Caki2 (cell line): Measurements from ENCODE around the gene BCOR. TPM values are rescaled to one million over a fixed set of nuclear protein-coding genes. Genes with fewer than 3 reads are reported as not detected.

Experiments used
- DNase-seq: peaks from one replicate; pipeline ENCODE4 v3.0.0-alpha.2; 2015; ENCODE audit warnings: low read depth
- in situ Hi-C: cut with HindIII; loops from 2 replicates; pipeline ENCODE4 v1.10.0; 2016; ENCODE audit warnings: low sequenced_read_pairs, low pct_unique_long_range_greater_than_20kb, mixed read lengths
- total RNA-seq: library from RNA; depleted of rRNA; stranded (reverse); fragments of >200 nt; shearing (Covaris generic); gene quantifications from 2 replicates; pipeline ENCODE4 v1.2.3, GENCODE V29; 2014; ENCODE audit warnings: low replicate concordance

Gene BCOR
- total RNA-seq, 1 experiment from 2014 or later: 13.9 TPM

GRCh38 chrX:40090961-40091360, 6.8 kb downstream of the BCOR start:
- DNase-seq: no peak
- in situ Hi-C loops: no loop called here

DNA sequence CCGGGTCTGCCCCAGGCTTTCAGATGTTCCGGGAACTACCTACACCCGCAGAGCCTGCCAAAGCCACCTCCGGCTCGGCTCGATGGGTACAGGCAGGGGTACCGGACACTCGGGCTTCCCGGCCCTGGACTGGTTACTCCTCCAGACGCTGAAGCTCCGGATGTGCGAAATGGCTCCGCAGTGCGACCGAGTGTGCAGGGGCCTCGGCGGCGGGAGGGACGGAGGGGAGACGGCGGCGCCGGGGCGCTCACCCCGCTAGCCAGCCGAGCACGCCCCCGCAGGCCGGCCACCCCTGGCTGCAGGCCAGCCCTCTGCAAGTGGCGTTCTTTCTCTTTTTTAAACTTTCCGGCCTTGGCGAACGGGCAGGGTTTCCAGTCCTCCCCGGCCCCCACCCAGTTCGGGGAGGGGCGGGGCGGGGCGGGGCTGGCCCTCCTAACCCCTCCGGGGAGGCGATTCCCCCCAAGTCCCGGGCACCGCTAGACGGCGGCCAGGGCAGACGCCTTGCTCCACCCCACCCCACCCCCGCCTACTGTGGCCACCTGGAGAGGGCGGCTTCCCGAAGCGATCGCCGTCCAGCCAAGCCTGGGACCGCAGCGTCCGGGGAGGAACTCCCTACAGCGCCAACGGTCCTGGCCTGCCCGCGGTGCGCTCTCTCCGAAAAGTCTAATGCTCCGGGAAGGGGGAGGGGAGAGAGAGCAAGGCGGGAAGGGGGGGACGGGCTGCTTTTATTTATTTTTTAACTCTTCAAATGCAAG, 7.5 kb downstream of the BCOR start:
- no peak for DNase-seq
- in situ Hi-C loops: no loop called here

DNA sequence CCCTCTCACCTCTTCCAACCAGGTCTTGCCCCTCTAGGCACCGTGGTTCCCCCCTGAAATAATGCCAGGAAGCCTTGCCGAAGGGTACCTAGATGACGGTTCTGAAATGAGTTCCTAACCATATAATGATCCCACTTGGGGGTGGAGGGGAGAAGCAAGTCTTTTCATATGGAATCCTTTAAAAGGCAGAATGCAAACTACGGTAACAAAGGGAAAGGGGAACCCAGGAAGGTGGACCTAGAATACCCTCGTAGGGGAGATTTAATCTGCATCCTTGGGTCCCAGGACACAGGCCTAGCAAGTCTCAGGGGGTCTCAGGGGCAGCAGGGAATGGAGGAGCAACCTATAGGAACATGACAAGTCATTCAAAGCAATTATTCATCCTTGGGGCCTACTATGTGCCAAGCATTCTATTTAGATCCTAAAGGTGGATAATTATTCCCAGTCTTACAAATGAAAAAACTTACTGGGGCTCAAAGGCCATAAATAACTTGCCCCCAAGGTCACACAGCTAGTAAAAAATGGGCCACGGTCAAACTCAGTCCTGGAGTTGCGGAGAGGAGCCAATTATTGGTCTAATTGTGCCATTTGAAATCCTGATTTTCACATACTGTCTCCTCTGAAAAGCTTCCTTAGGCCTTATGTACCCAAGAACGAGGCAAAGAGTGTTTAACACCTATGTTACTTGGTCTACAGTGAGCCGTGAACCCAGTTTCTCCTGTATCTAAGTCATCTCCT, 8.8 kb downstream of the BCOR start:
- no peak for DNase-seq
- in situ Hi-C loops: no loop called here

DNA sequence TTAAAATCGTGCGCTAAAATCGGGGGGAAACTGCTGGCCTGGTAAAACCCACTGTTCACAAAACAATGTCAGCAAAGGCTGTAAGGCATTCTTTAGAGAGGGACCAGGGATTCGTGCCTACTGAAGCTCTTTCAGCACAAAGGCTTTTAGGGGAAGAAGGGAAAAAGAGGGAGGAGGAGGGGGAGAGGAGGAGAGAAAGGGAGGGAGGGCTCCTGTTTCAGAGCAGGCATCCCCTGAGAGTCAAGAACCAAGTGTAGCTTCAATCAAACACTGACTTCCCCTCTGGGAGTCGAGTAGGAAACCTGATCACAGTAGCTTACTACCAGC, 9.5 kb downstream of the BCOR start:
- in situ Hi-C loops: no loop called here
- DNase-seq: no peak

GRCh38 chrX:40087425-40088298, 10.1 kb downstream of the BCOR start:
- in situ Hi-C loops: no loop called here

GRCh38 chrX:40086569-40087335, 11.0 kb downstream of the BCOR start:
- in situ Hi-C loops: no loop called here
- no peak for DNase-seq

More at GRCh38 chrX:40087425-40088298, 10.1 kb downstream of the BCOR start:
- DNase-seq: no peak

- in situ Hi-C loops: no loop called here
- no peak for DNase-seq
These were observed 12.0 kb downstream of the BCOR start for GRCh38 chrX:40085714-40086113.

DNA sequence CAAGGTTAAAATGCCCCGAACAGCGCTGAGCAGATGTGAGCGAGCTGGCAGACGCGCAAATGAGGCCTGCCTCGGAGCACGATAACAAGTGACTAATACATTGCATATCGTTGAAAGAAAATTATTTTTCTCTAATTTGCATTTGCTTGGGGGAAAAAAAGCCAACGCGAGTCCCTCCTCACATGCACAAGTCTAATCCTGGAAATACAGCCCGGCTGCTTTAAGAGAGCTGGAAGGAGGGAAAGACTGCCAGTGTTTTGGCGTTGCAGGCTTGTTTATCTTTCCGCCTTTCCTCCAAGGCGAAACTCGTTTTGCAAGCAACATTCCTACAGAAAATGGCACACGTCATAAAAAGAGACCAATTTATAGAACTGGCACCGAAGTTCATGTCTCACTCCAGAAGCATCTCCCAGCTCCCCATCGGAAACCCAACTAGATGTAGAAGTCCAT, 12.6 kb downstream of the BCOR start:
- DNase-seq: no peak
- in situ Hi-C loops: no loop called here

DNA sequence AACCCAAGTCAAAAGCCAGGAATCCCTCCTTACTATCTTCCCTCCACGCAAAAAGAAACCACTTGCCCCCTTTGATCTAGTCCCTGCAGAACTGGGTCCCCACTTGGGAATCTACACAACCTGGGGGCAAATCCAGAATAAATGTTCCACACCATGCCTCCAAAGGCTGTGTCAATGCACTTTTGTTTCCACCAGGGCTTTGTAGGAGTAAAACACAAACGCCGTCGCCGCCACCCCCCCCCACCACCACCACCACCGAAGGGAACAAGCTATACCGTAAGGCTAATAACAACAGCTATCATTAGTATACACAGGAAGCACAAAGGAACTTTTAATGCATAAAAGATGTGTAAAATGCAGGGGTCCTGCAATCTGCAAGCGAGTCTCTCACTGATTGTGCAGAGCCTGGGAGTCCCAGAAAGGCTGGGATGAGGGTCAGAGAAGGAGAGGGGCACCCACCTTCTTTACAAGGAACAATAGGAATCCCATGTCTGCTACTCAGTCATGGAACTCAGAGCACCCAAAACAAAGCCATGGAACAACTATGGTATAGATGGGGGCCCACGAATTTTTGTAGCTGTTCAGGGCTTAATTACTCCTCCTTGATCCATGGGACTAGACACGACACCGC, 13.2 kb downstream of the BCOR start:
- no peak for DNase-seq
- in situ Hi-C loops: no loop called here

- in situ Hi-C loops: no loop called here
- DNase-seq: no peak
These were observed 13.8 kb downstream of the BCOR start for GRCh38 chrX:40083979-40084359.

- in situ Hi-C loops: no loop called here
- no peak for DNase-seq
These were observed 14.4 kb downstream of the BCOR start for GRCh38 chrX:40083120-40083978.

GRCh38 chrX:40082447-40083119, 15.2 kb downstream of the BCOR start:
- in situ Hi-C loops: no loop called here
- no peak for DNase-seq

DNA sequence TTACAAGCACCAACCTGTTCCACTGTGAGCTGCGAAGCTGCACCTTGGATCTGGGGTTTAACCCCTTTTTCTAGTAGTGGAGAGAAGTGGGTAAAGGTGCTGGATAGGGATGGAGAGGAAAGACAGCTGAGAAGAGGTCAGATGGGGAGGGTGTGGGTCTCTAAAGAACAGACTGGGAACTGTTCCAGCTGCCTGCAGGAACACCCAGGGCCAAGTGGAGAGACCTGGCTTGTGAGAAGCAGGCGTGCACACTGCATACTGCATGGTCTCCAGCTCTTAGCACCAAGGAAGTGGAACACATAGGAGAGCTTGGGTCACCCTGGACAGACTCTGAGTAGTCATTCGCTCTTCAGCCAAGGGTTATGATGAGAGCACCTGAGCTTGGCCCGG, 16.1 kb downstream of the BCOR start:
- in situ Hi-C loops: no loop called here
- no peak for DNase-seq

- no peak for DNase-seq
- in situ Hi-C loops: no loop called here
These were observed 16.7 kb downstream of the BCOR start for GRCh38 chrX:40080894-40081678.

DNA sequence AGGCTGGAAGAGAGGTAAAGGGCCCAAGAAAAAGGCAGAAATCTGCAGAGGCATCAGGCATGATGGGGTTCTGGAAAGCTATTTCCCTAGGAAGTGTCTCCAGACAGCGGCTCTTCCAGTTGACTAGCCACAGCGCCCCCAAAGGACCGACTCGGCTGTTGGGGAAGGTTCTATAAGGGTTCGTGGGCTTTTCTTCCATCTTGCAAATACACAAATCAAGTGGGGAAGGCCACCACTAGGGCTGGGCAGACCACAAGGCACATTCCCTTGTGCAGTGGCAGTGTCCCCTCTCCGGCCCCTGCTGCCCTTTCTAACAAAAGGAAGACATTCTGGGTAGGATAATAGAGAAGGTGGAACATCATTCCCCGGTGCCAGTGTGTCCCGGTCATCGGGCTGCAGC, 18.2 kb downstream of the BCOR start:
- DNase-seq: no peak
- in situ Hi-C loops: no loop called here
